Measurements from ENCODE around the gene SRCAP. TPM values are rescaled to one million over a fixed set of nuclear protein-coding genes. Genes with fewer than 3 reads are reported as not detected.

SRCAP gene
- total RNA-seq, 1 donor from 2014 or later = 66.6 TPM

DNA sequence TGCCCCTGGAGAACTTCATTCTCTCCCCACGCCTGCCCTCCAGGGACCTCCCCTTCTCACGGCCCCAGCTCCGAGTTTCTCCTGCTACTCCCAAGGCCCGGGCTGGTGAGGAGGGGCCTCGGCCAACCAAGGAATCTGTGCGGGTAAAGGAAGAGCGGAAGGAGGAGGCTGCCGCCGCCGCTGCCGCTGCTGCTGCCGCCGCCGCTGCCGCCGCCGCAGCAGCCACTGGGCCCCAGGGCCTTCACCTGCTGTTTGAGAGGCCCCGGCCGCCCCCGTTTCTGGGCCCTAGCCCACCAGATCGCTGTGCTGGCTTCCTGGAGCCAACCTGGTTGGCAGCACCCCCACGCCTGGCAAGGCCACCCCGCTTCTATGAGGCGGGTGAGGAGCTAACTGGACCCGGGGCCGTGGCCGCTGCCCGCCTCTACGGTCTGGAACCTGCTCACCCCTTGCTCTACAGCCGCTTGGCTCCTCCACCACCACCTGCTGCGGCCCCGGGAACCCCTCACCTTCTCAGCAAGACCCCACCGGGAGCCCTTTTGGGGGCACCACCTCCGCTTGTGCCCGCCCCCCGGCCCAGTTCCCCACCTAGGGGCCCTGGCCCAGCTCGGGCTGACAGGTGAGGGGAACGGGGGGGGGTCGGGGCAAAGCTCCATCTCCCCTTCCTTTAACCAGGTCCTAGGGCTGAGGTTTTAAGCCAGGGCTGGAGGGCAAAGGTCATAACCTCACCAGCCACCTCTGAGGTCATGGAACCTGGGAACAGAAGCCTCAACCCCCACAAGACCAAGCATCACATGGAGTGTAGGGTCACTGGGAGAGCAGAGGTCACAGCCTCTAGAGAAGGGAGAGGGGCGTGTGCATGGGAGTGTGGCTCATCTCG lies 29.7 kb upstream of the SRCAP start:
- no peaks in the 10 kb centered on the region for H3K4me1 ChIP-seq
- peaks cover 60% of the 10 kb centered on the region for H3K36me3 ChIP-seq
- H3K27me3 ChIP-seq = no peaks in the 10 kb centered on the region
- no peak for DNase-seq
- ATAC-seq = no peak
- H3K4me3 ChIP-seq = no peak overlapping the region
- no peaks in the 10 kb centered on the region for H3K9me3 ChIP-seq
- H3K27ac ChIP-seq = no peak overlapping the region
- intact Hi-C loops (cut with DNase I) = no loop called here
- TF ChIP-seq, protein P1, sequence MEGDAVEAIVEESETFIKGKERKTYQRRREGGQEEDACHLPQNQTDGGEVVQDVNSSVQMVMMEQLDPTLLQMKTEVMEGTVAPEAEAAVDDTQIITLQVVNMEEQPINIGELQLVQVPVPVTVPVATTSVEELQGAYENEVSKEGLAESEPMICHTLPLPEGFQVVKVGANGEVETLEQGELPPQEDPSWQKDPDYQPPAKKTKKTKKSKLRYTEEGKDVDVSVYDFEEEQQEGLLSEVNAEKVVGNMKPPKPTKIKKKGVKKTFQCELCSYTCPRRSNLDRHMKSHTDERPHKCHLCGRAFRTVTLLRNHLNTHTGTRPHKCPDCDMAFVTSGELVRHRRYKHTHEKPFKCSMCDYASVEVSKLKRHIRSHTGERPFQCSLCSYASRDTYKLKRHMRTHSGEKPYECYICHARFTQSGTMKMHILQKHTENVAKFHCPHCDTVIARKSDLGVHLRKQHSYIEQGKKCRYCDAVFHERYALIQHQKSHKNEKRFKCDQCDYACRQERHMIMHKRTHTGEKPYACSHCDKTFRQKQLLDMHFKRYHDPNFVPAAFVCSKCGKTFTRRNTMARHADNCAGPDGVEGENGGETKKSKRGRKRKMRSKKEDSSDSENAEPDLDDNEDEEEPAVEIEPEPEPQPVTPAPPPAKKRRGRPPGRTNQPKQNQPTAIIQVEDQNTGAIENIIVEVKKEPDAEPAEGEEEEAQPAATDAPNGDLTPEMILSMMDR (IDR thresholded peaks at IDR 0.05) = no peak

DNA sequence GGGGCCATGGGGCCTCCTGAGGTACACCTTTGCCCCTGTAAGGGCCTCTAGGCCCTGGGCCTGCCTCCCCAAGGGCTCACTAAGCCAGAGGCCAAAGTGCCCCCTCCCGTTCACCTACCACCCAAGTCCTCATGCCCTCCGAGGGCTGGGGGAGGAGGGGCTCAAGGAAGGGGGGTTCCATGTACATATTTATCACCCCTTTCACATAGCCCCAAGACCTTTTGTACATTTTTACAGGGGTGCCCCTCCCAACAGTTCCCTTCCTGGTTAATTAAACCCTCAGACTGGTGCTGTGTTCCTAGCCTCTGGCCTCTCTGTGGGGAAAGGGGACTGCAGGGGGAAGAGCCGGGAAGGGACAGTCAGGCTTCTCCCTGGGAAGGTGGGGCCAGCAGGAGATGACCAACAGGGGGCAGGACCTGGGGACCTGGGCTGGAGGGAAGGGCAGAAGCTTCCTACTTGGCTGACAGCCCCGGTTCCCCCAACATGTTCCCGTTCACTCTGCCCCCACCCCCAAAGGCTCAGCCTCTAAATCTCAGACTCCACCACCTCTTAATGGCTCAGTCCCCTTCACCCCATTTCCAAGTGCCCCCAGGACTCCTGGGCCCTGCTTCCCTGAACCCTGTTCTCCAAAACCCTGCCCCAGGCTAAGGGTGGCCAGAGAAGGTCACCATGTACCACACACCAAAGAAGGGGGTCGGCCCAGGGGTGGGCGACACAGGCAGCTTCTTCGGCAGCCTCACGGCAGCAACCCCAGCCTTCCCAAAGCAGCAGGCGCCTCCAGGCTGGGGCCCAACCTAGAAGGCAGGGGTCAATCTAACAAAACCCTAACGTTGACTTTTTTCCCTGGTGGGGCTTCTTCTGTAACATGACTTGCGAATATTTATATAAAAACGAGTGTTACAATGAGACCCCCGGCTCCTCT lies 28.8 kb upstream of the SRCAP start:
- ATAC-seq = no peak
- no peak overlapping the region for H3K27ac ChIP-seq
- intact Hi-C loops (cut with DNase I) = no loop called here
- H3K27me3 ChIP-seq = no peaks in the 10 kb centered on the region
- no peak overlapping the region for H3K4me3 ChIP-seq
- no peaks in the 10 kb centered on the region for H3K4me1 ChIP-seq
- H3K9me3 ChIP-seq = no peaks in the 10 kb centered on the region
- TF ChIP-seq, protein P1 (IDR thresholded peaks at IDR 0.05) = no peak
- peaks cover 51% of the 10 kb centered on the region for H3K36me3 ChIP-seq
- no peak for DNase-seq

DNA sequence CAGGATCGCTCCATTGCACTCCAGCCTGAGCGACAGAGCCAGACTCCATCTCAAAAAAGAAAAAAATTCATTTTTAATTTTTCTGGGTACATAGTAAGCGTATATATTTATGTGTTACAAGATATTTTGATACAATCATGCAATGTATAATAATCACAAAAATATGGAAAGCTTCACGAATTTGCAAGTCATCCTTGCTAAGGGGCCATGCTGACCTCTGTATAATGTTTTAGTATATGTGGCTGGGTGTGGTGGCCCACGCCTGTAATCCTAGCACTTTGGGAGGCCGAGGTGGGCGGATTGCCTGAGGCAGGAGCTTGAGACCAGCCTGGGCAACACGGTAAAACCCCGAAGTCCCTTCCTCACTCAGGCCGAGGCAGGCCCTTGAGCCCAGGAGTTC lies 23.8 kb upstream of the SRCAP start:
- Histone ChIP-seq H3K27me3 (no peaks in the 10 kb centered on the region), H3K4me1 (no peaks in the 10 kb centered on the region), H3K4me3 (no peak overlapping the region), H3K36me3 (peaks cover under 1% of the 10 kb centered on the region), H3K9me3 (no peaks in the 10 kb centered on the region), H3K27ac (no peak overlapping the region)
- TF ChIP-seq, protein P1 (IDR thresholded peaks at IDR 0.05) = no peak
- DNase-seq (no peak), ATAC-seq (no peak)
- intact Hi-C loops (cut with DNase I) = no loop called here

DNA sequence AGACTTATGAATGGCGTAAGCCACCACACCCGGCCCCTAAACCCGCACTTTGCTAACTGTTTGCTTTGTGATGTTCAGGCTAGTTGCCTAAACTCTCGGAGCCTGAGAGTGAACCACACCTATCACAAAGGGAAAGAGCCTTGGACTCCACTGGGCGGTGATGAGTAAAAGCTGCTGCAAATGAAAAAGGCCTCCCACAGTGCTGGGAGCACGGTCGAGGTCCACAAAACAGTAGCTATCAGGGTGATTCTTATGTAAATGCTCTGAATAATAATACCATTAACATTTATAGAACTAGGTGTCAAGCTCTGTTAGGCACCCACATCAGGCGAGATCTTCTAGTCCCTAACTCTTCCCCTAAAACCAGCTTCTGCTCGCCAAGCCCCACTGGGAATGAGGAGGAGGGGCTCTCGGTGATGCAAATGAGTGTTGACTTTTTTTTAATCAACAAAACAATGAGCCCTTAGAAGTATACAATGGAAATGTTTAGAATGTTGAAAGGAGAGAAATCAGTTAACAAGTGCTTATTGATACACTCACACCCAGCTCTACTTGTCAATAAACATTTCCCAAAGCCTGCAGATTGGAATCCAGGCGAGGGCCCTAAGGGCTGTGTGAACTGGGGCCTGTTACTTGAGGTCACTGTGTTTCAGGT lies 20.9 kb upstream of the SRCAP start:
- TF ChIP-seq, protein P1 (IDR thresholded peaks at IDR 0.05) = no peak
- ATAC-seq = no peak
- intact Hi-C loops (cut with DNase I) = no loop called here
- Histone ChIP-seq H3K4me3 (no peak overlapping the region), H3K4me1 (no peaks in the 10 kb centered on the region), H3K27ac (no peak overlapping the region), H3K27me3 (no peaks in the 10 kb centered on the region), H3K9me3 (no peaks in the 10 kb centered on the region), H3K36me3 (no peaks in the 10 kb centered on the region)
- DNase-seq = no peak

DNA sequence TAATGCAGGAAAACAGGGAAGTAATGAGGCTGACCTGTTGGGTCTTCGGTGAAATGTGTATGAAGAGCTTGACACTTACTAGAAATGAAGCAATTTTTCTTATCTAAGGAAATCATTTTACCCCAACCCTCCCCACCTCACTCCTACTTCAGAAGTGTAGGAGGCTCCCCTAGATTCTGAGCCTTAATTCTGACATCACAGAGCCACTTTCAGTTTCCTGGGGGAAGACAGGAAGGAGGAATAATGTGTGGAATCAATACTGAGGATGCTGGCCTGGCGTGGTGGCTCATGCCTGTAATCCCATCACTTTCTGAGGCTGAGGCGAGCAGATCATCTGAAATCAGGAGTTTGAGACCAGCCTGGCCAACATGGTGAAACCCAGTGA lies 20.4 kb upstream of the SRCAP start:
- Histone ChIP-seq H3K9me3 (no peaks in the 10 kb centered on the region), H3K27me3 (no peaks in the 10 kb centered on the region), H3K27ac (no peak overlapping the region), H3K36me3 (no peaks in the 10 kb centered on the region), H3K4me3 (no peak overlapping the region), H3K4me1 (no peaks in the 10 kb centered on the region)
- no peak for DNase-seq
- intact Hi-C loops (cut with DNase I) = no loop called here
- ATAC-seq = no peak
- TF ChIP-seq, protein P1 (IDR thresholded peaks at IDR 0.05) = no peak
